Pancreas (tissue), 10 donors: ENCODE results near the gene AP2A1. TPM values are rescaled to one million over a fixed set of nuclear protein-coding genes. Genes with fewer than 3 reads are reported as not detected.

Source experiments
- ATAC-seq, 4 donors: fragments of 200-7000 bp; cut with Tn5 transposase; one replicate each; pipeline versions ENCODE4 v1.8.0 to v1.9.1; 2020; ENCODE audit warnings: mild to moderate bottlenecking in 4 of 4, moderate library complexity in 4 of 4
- DNase-seq, 6 donors: peaks; one replicate each; pipeline ENCODE4 v3.0.0-alpha.2; 2020
- FAIRE-seq: peaks from 2 replicates; lab custom pipeline; 2012; peaks lifted over from hg19 to GRCh38; lab: Jason Lieb, UNC
- H3K27ac ChIP-seq, 4 donors: fragments of 200-600 bp; sonication (generic); 1 replicate in 3 of 4; 2 replicates in 1 of 4; pipeline versions ENCODE4 v1.5.0 to v1.8.0; 2020
- H3K27me3 ChIP-seq, 4 donors: fragments of 200-600 bp; one replicate each; pipeline ENCODE4 v1.8.0; 2021
- H3K36me3 ChIP-seq, 3 donors: fragments of 200-600 bp; sonication (generic) in 1 of 3; one replicate each; pipeline versions ENCODE4 v1.5.0 to v1.8.0; 2020 to 2021
- H3K4me1 ChIP-seq, 3 donors: fragments of 200-600 bp; one replicate each; pipeline ENCODE4 v1.8.0; 2021
- H3K4me3 ChIP-seq, 4 donors: fragments of 200-600 bp; sonication (generic) in 2 of 4; one replicate each; pipeline versions ENCODE4 v1.5.0 to v1.8.0; 2020 to 2021
- H3K9me3 ChIP-seq, 4 donors: fragments of 200-600 bp; one replicate each; pipeline ENCODE4 v1.8.0; 2021
- CTCF ChIP-seq, 4 donors: fragments of 200-600 bp; sonication (generic) in 3 of 4; IDR thresholded peaks; one replicate each; pipeline versions ENCODE4 v1.5.0 to v1.8.0; 2021; ENCODE audit warnings: antibody characterized with exemption in 4 of 4
- WGBS, 2 donors: extraction: QIAGEN DNeasy Blood & Tissue Kit; methylation state at CpG; one replicate each; pipeline ENCODE4 v1.1.7; 2013; 5-methylcytosine and 5-hydroxymethylcytosine counted together
- intact Hi-C, 3 donors: fragments of 100-400 bp; cut with DNase I; formaldehyde crosslinking; loops; one replicate each; pipeline versions ENCODE4 v1.11.1 to v1.14.2; 2022
- polyA plus RNA-seq, 2 donors: library from polyadenylated mRNA; stranded (reverse); fragments of 200-250 nt; gene quantifications; one replicate each; pipeline ENCODE4 v1.2.3, GENCODE V29; 2013
- total RNA-seq, 6 donors: library from RNA; stranded (reverse); fragmentation: NEBNext Ultra II Directional in 4 of 6; extraction: Animal tissue kit (Norgen Biotek cat#: 25700) in 4 of 6; gene quantifications; one replicate each; pipeline versions ENCODE4 v1.2.1 to v1.2.4, GENCODE V29; 2021 to 2023
- donor health status: healthy with polysubstance abuse.
- donor health status: DM: no; HTN: no; CAD: no; lungs with moderate emphysema.
- donor health status: DM: no; HTN: no; CAD: no.
- donor health status: control.
- donor health status: control.
- donor health status: Bipolar disorder and iron deficiency.
- donor health status: DM: yes; HTN: yes; CAD: no.
- donor health status: DM: no; HTN: no; CAD: no.
- donor health status: DM: no; HTN: no; CAD: no.
- donor health status: DM: yes; HTN: yes; CAD: no.

AP2A1 gene
- total and polyA plus RNA-seq, 8 donors: 27.1 to 42.8 (median 33.3) TPM

- Histone ChIP-seq H3K36me3 (peaks cover 0 to 64% (median 22%) of the 10 kb centered on the region in 3 donors), H3K4me3 (no peak overlapping the region), H3K4me1 (no peaks in the 10 kb centered on the region), H3K9me3 (no peaks in the 10 kb centered on the region), H3K27ac (no peak overlapping the region), H3K27me3 (no peaks in the 10 kb centered on the region)
- FAIRE-seq (no peak), DNase-seq (no peak), ATAC-seq (no peak)
- 96 to 97% methylated on average over 9 of the region's 9 CpGs for WGBS, 2 donors
- TF ChIP-seq CTCF (IDR thresholded peaks at IDR 0.05): no peak
- intact Hi-C loops: no loop called here
Measured at GRCh38 chr19:49837425-49837824, 70.6 kb downstream of the AP2A1 start.

- Histone ChIP-seq H3K27me3 (no peaks in the 10 kb centered on the region), H3K4me1 (no peaks in the 10 kb centered on the region), H3K27ac (no peak overlapping the region), H3K9me3 (no peaks in the 10 kb centered on the region), H3K36me3 (peaks cover 0 to 47% (median 21%) of the 10 kb centered on the region in 3 donors), H3K4me3 (no peak overlapping the region)
- no peak for ATAC-seq
- no peak for DNase-seq
- intact Hi-C loops: no loop called here
- FAIRE-seq: no peak
- 87 to 89% methylated on average over 18 of the region's 18 CpGs for WGBS, 2 donors
- TF ChIP-seq CTCF (IDR thresholded peaks at IDR 0.05): no peak
Measured at GRCh38 chr19:49838885-49839588, 72.2 kb downstream of the AP2A1 start.

GRCh38 chr19:49839713-49840112 lies 72.9 kb downstream of the AP2A1 start:
- ATAC-seq: no peak
- no peaks in the 10 kb centered on the region for H3K9me3 ChIP-seq
- FAIRE-seq: no peak
- TF ChIP-seq CTCF (IDR thresholded peaks at IDR 0.05): no peak
- 92 to 94% methylated on average over 11 of the region's 11 CpGs for WGBS, 2 donors
- no peak overlapping the region for H3K27ac ChIP-seq
- peaks cover 0 to 41% (median 17%) of the 10 kb centered on the region in 3 donors for H3K36me3 ChIP-seq
- no peak overlapping the region for H3K4me3 ChIP-seq
- DNase-seq: no peak
- H3K4me1 ChIP-seq: no peaks in the 10 kb centered on the region
- H3K27me3 ChIP-seq: no peaks in the 10 kb centered on the region
- intact Hi-C loops: no loop called here

GRCh38 chr19:49840321-49840720 lies 73.5 kb downstream of the AP2A1 start:
- Histone ChIP-seq H3K4me1 (no peaks in the 10 kb centered on the region), H3K36me3 (peaks cover 0 to 35% (median 11%) of the 10 kb centered on the region in 3 donors), H3K9me3 (no peaks in the 10 kb centered on the region), H3K27me3 (no peaks in the 10 kb centered on the region), H3K4me3 (no peak overlapping the region), H3K27ac (no peak overlapping the region)
- ATAC-seq: no peak
- FAIRE-seq: no peak
- no peak for DNase-seq
- intact Hi-C loops: no loop called here
- TF ChIP-seq CTCF (IDR thresholded peaks at IDR 0.05): no peak
- WGBS, 2 donors: 91 to 94% methylated on average over 11 of the region's 11 CpGs

GRCh38 chr19:49840736-49841249 lies 74.0 kb downstream of the AP2A1 start:
- WGBS, 2 donors: 90 to 93% methylated on average over 17 of the region's 17 CpGs
- H3K9me3 ChIP-seq: no peaks in the 10 kb centered on the region
- no peak for TF ChIP-seq CTCF (IDR thresholded peaks at IDR 0.05)
- intact Hi-C loops: no loop called here
- DNase-seq (no peak), FAIRE-seq (no peak), ATAC-seq (no peak)
- H3K36me3 ChIP-seq: peaks cover 0 to 30% (median 7%) of the 10 kb centered on the region in 3 donors
- no peak overlapping the region for H3K4me3 ChIP-seq
- H3K27ac ChIP-seq: no peak overlapping the region
- no peaks in the 10 kb centered on the region for H3K4me1 ChIP-seq
- H3K27me3 ChIP-seq: no peaks in the 10 kb centered on the region
